ES-I3 (cell line): ENCODE data around the gene C2CD4D.

ENCODE experiments used
- H3K36me3 ChIP-seq: 2 replicates; pipeline ENCODE4 v1.6.1; 2013; ENCODE audit warnings: mild to moderate bottlenecking, low read length, control low read depth, moderate library complexity; ENCODE audit not compliant: insufficient read depth
- H3K4me1 ChIP-seq: 2 replicates; pipeline ENCODE4 v1.6.1; 2013; ENCODE audit warnings: mild to moderate bottlenecking, control low read depth, low read length; ENCODE audit not compliant: insufficient read depth
- H3K9ac ChIP-seq: 2 replicates; pipeline ENCODE4 v1.6.1; 2013; ENCODE audit warnings: low read depth, mild to moderate bottlenecking, low read length, moderate library complexity
- H3K9me3 ChIP-seq: 2 replicates; pipeline ENCODE4 v1.6.1; 2013; ENCODE audit warnings: mild to moderate bottlenecking, low read length, moderate library complexity; ENCODE audit not compliant: control insufficient read depth, insufficient read depth

The C2CD4D gene

GRCh38 chr1:151849871-151850270 lies 10.3 kb upstream of the C2CD4D start:
- H3K4me1 ChIP-seq, result peaks cover 12% of the 10 kb centered on the region; the same call in 1 of the 2 replicates
- no peak overlapping the region for H3K9ac ChIP-seq
- no peaks in the 10 kb centered on the region for H3K36me3 ChIP-seq
- H3K9me3 ChIP-seq, result no peaks in the 10 kb centered on the region

GRCh38 chr1:151849126-151849525 lies 9.5 kb upstream of the C2CD4D start:
- Histone ChIP-seq H3K9me3 (no peaks in the 10 kb centered on the region), H3K36me3 (no peaks in the 10 kb centered on the region), H3K4me1 (peaks cover 12% of the 10 kb centered on the region; the same call in 1 of the 2 replicates), H3K9ac (no peak overlapping the region)

DNA sequence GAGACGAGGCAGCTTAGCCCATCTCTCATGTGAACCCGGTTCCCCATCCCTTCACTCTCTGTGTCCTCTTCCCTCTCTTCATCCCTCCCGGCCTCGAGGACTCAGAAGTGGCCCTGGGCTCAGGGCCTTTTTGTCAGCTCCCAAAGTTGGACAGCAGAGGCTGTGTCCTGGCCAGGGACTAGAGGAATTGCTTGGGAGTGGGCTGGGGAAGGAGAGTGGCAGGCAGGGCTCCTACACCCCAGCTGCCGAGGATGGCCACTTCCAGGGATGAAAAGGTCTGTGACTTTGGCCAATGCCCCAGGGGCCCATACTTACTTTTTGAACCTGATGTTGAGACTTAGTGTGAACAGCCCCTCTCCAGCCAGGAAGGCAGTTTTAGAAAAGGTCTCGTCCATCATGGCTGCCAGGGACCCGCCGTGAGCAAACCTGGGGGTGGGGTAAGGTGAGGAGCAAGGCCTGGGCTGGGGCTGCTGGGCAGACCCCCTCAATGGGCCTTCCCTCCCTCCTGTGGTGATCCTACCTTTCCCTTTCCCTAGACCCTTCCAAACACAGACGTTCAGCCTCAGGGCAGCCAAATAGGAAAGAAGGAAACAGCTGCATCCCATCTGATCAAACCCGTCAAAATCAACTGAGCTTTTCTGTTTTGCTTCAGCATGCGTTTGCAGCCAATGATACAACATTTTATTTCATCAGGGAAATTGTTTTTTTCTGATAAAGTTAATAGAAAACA lies 8.4 kb upstream of the C2CD4D start:
- Histone ChIP-seq H3K9ac (no peak overlapping the region), H3K4me1 (peaks cover 12% of the 10 kb centered on the region; the same call in 1 of the 2 replicates), H3K9me3 (no peaks in the 10 kb centered on the region), H3K36me3 (no peaks in the 10 kb centered on the region)

- Histone ChIP-seq H3K9ac (no peak overlapping the region), H3K4me1 (peaks cover 12% of the 10 kb centered on the region; the same call in 1 of the 2 replicates), H3K36me3 (no peaks in the 10 kb centered on the region), H3K9me3 (no peaks in the 10 kb centered on the region)
Observed at GRCh38 chr1:151846686-151847237, 7.1 kb upstream of the C2CD4D start.

DNA sequence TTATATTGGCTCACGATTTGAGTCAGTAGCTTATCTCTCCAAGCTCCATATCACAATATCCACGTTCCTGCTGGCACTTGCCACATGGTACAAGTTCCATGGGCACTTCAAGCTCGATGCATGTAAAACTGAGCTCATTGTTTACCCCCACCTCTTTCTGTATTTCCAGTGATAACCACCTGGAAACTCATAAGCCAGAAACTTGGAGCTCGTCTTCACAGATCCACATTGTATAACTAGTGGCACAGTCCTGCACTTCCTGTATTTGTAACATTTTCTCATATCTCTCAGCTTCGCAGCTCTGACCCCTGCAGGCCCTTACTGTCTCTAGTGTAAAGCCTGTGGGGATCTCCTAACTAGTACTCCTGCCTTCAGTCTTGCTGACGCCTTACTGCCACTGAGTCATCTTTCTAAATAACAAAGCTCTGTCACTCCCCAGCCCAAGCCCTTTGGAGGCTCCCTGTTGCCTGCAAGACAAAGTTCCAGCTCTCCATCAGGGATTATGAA lies 6.5 kb upstream of the C2CD4D start:
- Histone ChIP-seq H3K4me1 (peaks cover 12% of the 10 kb centered on the region; the same call in 1 of the 2 replicates), H3K9ac (no peak overlapping the region), H3K9me3 (no peaks in the 10 kb centered on the region), H3K36me3 (no peaks in the 10 kb centered on the region)

DNA sequence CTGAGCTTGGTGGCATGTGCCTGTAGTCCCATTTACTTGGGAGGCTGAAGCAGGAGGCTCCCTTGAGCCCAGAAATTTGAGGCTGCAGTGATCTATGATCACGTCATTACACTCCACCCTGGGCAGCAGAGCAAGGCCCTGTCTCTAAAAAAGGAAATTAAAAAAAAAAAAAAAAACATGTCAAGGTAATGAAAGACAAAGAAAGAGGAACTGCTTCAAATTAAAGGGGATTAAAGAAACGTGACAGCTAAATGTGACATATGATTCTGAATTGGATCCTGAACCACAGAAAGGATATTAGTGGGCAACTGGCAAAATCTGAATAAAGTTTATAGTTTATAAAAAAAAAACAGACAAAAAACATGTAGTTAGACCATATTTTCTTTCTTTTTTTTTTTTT lies 3.8 kb upstream of the C2CD4D start:
- Histone ChIP-seq H3K4me1 (peaks cover 18% of the 10 kb centered on the region), H3K9me3 (no peaks in the 10 kb centered on the region), H3K9ac (no peak overlapping the region), H3K36me3 (no peaks in the 10 kb centered on the region)

DNA sequence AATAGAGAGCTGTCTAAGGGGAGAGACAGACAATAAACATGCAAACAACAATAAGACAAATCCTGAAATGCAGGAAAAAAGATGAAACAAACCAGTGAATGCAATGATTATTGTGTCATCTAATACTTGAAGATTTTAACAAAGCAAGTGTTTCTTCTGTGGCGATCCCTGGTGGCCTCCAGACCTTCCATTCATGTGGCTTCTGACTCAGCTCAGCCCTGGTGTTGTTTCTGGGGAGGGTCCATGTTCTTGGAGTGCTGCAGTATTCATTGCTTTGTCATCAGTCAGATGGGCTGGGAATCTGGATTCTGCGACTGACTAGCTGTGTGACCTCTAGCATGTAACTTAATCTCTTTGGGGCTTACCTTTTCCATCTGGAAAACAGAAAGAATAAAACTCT lies 1.5 kb upstream of the C2CD4D start:
- no peak overlapping the region for H3K9ac ChIP-seq

GRCh38 chr1:151840421-151840820 lies 801 bp upstream of the C2CD4D start:
- H3K4me1 ChIP-seq, result peaks cover 17% of the 10 kb centered on the region
- no peaks in the 10 kb centered on the region for H3K9me3 ChIP-seq
- H3K9ac ChIP-seq, result peak overlapping the region; percentile 63
- H3K36me3 ChIP-seq, result no peaks in the 10 kb centered on the region

More for the DNA sequence above, 1.5 kb upstream of the C2CD4D start:
- Histone ChIP-seq H3K9me3 (no peaks in the 10 kb centered on the region), H3K4me1 (peaks cover 21% of the 10 kb centered on the region), H3K36me3 (no peaks in the 10 kb centered on the region)

GRCh38 chr1:151839082-151839412 lies 573 bp downstream of the C2CD4D start:
- Histone ChIP-seq H3K9me3 (no peaks in the 10 kb centered on the region), H3K36me3 (no peaks in the 10 kb centered on the region), H3K9ac (peak overlapping the region; percentile 63), H3K4me1 (peaks cover 17% of the 10 kb centered on the region)

GRCh38 chr1:151838222-151839081 lies 1.2 kb downstream of the C2CD4D start:
- no peaks in the 10 kb centered on the region for H3K36me3 ChIP-seq
- H3K4me1 ChIP-seq, result peaks cover 17% of the 10 kb centered on the region
- peak overlapping the region; percentile 63 for H3K9ac ChIP-seq
- H3K9me3 ChIP-seq, result no peaks in the 10 kb centered on the region

DNA sequence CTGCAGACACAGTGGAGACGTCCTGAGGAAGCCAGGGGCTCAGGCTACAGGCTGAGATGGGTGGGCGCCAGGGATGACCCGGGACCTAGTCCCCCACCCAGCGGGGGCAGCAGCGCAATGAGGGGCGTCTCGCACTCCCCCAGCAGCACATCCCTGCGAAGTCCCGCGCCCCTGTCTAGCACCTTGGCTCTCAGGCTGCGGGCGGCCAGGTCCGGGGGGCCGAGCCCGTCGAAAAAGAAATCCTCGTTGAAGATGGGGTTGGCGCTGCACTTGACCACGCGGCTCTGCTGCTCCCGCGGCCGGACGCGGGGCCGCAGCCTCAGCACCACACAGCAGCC lies 1.8 kb downstream of the C2CD4D start:
- peak overlapping the region; percentile 63; the same call in 1 of the 2 replicates for H3K9ac ChIP-seq
- no peaks in the 10 kb centered on the region for H3K9me3 ChIP-seq
- H3K36me3 ChIP-seq, result no peaks in the 10 kb centered on the region
- peaks cover 17% of the 10 kb centered on the region for H3K4me1 ChIP-seq

GRCh38 chr1:151837197-151837596 lies 2.4 kb downstream of the C2CD4D start:
- H3K36me3 ChIP-seq, result no peaks in the 10 kb centered on the region
- H3K4me1 ChIP-seq, result peaks cover 17% of the 10 kb centered on the region
- H3K9me3 ChIP-seq, result no peaks in the 10 kb centered on the region
- H3K9ac ChIP-seq, result peak overlapping the region; percentile 63; the same call in 1 of the 2 replicates

DNA sequence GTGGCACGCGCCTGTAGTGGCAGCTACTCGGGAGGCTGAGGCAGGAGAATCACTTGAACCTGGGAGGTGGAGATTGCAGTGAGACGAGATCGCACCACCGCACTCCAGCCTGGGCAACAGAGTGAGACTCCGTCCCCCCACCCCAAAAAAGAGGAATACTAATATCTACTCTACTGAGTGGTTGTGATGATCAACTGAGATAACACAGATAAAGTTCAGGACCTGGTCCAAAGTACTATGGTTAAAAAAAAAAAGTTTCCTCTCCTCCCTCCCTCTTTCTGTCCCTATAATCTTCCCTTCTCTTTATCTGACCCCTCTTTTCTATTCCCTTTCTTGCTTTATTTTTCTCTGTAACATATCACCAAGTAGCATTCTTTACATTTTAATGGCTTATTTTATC lies 4.0 kb downstream of the C2CD4D start:
- H3K9ac ChIP-seq, result no peak overlapping the region
- H3K36me3 ChIP-seq, result no peaks in the 10 kb centered on the region
- no peaks in the 10 kb centered on the region for H3K9me3 ChIP-seq
- peaks cover 19% of the 10 kb centered on the region for H3K4me1 ChIP-seq

DNA sequence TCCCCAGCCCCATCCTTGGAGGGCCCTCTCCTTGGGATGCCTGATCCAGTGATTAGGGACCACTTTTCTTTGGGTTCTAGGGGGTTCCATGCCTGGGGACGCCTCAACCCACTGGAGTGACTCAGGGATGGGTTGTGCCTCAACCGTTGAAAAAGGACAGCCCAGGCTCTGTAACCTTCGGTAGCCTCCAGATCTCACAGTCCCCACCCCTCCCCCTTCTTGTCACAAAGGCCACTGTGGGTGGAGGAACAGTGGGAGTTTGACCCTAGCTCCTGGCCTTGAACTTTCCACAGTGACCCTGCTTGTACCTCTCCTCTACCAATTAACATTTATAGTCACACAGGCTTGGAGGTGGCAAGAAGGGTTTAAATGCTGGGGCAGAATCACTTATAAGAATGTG lies 5.4 kb downstream of the C2CD4D start:
- Histone ChIP-seq H3K4me1 (peaks cover 27% of the 10 kb centered on the region), H3K9me3 (no peaks in the 10 kb centered on the region), H3K36me3 (no peaks in the 10 kb centered on the region), H3K9ac (no peak overlapping the region)
